Measurements from ENCODE around the gene PLA1A.

PLA1A gene

GRCh38 chr3:119639494-119640350 is 42.0 kb downstream of the PLA1A start:
- DNase-seq, result no peak

GRCh38 chr3:119641416-119641815 is 43.7 kb downstream of the PLA1A start:
- DNase-seq, result no peak

GRCh38 chr3:119642746-119643473 is 45.2 kb downstream of the PLA1A start:
- DNase-seq, result no peak

- DNase-seq, result no peak
These were observed 45.8 kb downstream of the PLA1A start for GRCh38 chr3:119643528-119643927.

- no peak for DNase-seq
These were observed 46.8 kb downstream of the PLA1A start for GRCh38 chr3:119644481-119644880.

GRCh38 chr3:119645813-119646212 is 48.1 kb downstream of the PLA1A start:
- no peak for DNase-seq

GRCh38 chr3:119647171-119647570 is 49.5 kb downstream of the PLA1A start:
- no peak for DNase-seq

- DNase-seq, result no peak
These were observed 50.3 kb downstream of the PLA1A start for GRCh38 chr3:119647843-119648575.

- no peak for DNase-seq
These were observed 52.1 kb downstream of the PLA1A start for GRCh38 chr3:119649761-119650160.

GRCh38 chr3:119652306-119653033 is 54.8 kb downstream of the PLA1A start:
- no peak for DNase-seq

- peak; percentile 40 to 50 for DNase-seq
These were observed 56.2 kb downstream of the PLA1A start for GRCh38 chr3:119653876-119654275.

GRCh38 chr3:119657887-119658702 is 60.4 kb downstream of the PLA1A start:
- DNase-seq, result peak; percentile 69 to 74

- DNase-seq, result no peak
These were observed 61.3 kb downstream of the PLA1A start for GRCh38 chr3:119658994-119659393.

GRCh38 chr3:119659606-119660291 is 62.1 kb downstream of the PLA1A start:
- DNase-seq, result peak; percentile 55 to 74

- no peak for DNase-seq
These were observed 63.1 kb downstream of the PLA1A start, which contains the start of gene POPDC2 for GRCh38 chr3:119660474-119661440. Gene POPDC2, minus strand, starts transcription at chr3:119660589. Its CDS starts 166 bp downstream, at chr3:119660423.

GRCh38 chr3:119662604-119663373 is 65.1 kb downstream of the PLA1A start:
- no peak for DNase-seq

- DNase-seq, result no peak
These were observed 66.2 kb downstream of the PLA1A start for GRCh38 chr3:119663885-119664284.

- DNase-seq, result no peak
These were observed 66.7 kb downstream of the PLA1A start for GRCh38 chr3:119664370-119664769.
